Left ventricle myocardium inferior (tissue), 1 donor: Measurements from ENCODE around the gene MYO16. TPM values are rescaled to one million over a fixed set of nuclear protein-coding genes. Genes with fewer than 3 reads are reported as not detected.

Source experiments
- DNase-seq: peaks from one replicate; pipeline ENCODE4 v3.0.0-alpha.2; 2020
- H3K27ac ChIP-seq: fragments of 200-600 bp; replicated peaks from 2 replicates; pipeline ENCODE4 v1.8.0; 2021
- H3K27me3 ChIP-seq: fragments of 200-600 bp; 2 replicates; pipeline ENCODE4 v1.8.0; 2021; ENCODE audit warnings: low read depth
- H3K36me3 ChIP-seq: fragments of 200-600 bp; 2 replicates; pipeline ENCODE4 v1.8.0; 2021
- H3K4me1 ChIP-seq: fragments of 200-600 bp; 2 replicates; pipeline ENCODE4 v1.8.0; 2021
- H3K4me3 ChIP-seq: fragments of 200-600 bp; 2 replicates; pipeline ENCODE4 v1.8.0; 2021; ENCODE audit warnings: mild to moderate bottlenecking, moderate library complexity
- H3K9me3 ChIP-seq: fragments of 200-600 bp; replicated peaks from 2 replicates; pipeline ENCODE4 v1.8.0; 2021
- CTCF ChIP-seq: fragments of 200-600 bp; IDR thresholded peaks from 2 replicates; pipeline ENCODE4 v1.8.0; 2021; ENCODE audit warnings: antibody characterized with exemption, mild to moderate bottlenecking, borderline replicate concordance
- intact Hi-C: fragments of 100-400 bp; cut with micrococcal nuclease; formaldehyde crosslinking; loops from one replicate; pipeline ENCODE4 v1.11.0; 2022
- total RNA-seq: library from RNA; stranded (reverse); fragmentation: NEBNext Ultra II Directional; extraction: Animal tissue kit (Norgen Biotek cat#: 25700); gene quantifications from one replicate; pipeline ENCODE4 v1.2.1, GENCODE V29; 2021
- donor health status: DM: no; HTN: yes; CAD: no; lungs with severe emphysema.

Gene MYO16
- total RNA-seq, 1 donor from 2014 or later = 1.7 TPM

- no peak for DNase-seq
- intact Hi-C loops = no loop called here
- no peak overlapping the region for H3K27ac ChIP-seq
- H3K27me3 ChIP-seq = peaks cover 7% of the 10 kb centered on the region
- H3K4me3 ChIP-seq = no peak overlapping the region
- H3K4me1 ChIP-seq = no peaks in the 10 kb centered on the region
- TF ChIP-seq CTCF = no peak
- H3K9me3 ChIP-seq = peaks cover 10% of the 10 kb centered on the region
- H3K36me3 ChIP-seq = no peaks in the 10 kb centered on the region
Measured at GRCh38 chr13:108674771-108675170, 45.4 kb downstream of the MYO16 start.

GRCh38 chr13:108676620-108677019, 47.2 kb downstream of the MYO16 start:
- Histone ChIP-seq H3K27ac (no peak overlapping the region), H3K4me3 (no peak overlapping the region), H3K27me3 (peaks cover 7% of the 10 kb centered on the region), H3K4me1 (no peaks in the 10 kb centered on the region), H3K9me3 (no peaks in the 10 kb centered on the region), H3K36me3 (no peaks in the 10 kb centered on the region)
- DNase-seq = no peak
- intact Hi-C loops = no loop called here
- TF ChIP-seq CTCF = no peak

GRCh38 chr13:108677806-108678205, 48.4 kb downstream of the MYO16 start:
- Histone ChIP-seq H3K36me3 (no peaks in the 10 kb centered on the region), H3K4me3 (no peak overlapping the region), H3K9me3 (no peaks in the 10 kb centered on the region), H3K4me1 (no peaks in the 10 kb centered on the region), H3K27ac (no peak overlapping the region), H3K27me3 (peaks cover 13% of the 10 kb centered on the region)
- no peak for DNase-seq
- no peak for TF ChIP-seq CTCF
- intact Hi-C loops = no loop called here

- Histone ChIP-seq H3K27me3 (peaks cover 13% of the 10 kb centered on the region), H3K36me3 (no peaks in the 10 kb centered on the region), H3K4me1 (no peaks in the 10 kb centered on the region), H3K27ac (no peak overlapping the region), H3K4me3 (no peak overlapping the region), H3K9me3 (no peaks in the 10 kb centered on the region)
- intact Hi-C loops = no loop called here
- no peak for DNase-seq
- no peak for TF ChIP-seq CTCF
Measured at GRCh38 chr13:108680011-108680410, 50.6 kb downstream of the MYO16 start.

GRCh38 chr13:108681986-108682575, 52.7 kb downstream of the MYO16 start:
- intact Hi-C loops = no loop called here
- no peak for DNase-seq
- no peak overlapping the region for H3K4me3 ChIP-seq
- no peaks in the 10 kb centered on the region for H3K9me3 ChIP-seq
- TF ChIP-seq CTCF = no peak
- H3K36me3 ChIP-seq = no peaks in the 10 kb centered on the region
- peaks cover 6% of the 10 kb centered on the region for H3K27me3 ChIP-seq
- no peaks in the 10 kb centered on the region for H3K4me1 ChIP-seq
- no peak overlapping the region for H3K27ac ChIP-seq
